Measurements from ENCODE around the gene PSTPIP1.

Gene PSTPIP1

DNA sequence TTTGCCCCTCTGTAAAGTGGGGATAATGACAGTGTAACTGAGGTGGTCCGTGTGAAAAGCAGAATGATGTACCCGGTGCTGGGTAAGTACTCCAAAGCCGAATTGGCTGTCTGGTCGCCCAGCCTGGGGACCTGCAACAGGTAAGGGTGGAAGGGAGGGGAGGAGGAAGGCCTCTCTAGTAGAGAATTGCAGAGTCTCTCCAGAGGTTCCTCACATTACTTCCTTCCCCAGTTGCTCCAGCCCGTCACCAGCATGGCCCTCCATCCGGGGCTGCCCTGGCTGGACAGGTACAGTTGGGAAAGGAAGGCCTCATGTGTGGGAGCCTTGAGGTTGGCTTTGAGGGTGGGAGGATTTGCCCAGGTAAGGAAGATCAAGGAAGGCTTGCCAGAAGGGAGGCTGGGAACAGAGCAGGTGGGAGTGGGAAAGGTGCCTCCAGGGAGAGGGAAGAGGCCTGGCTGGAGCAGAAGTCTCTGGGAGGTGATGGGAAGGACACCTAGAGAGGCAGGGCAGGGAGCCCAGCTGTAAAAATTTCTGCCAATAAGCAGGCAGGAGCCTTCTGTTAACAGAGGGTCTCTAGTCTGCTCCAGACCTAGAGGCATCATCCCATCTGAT lies 1.7 kb upstream of the PSTPIP1 start:
- no peak for TF ChIP-seq CTCF (conservative IDR thresholded peaks at IDR 0.05; ENCODE audit: low read depth, low read length)
- H3K4me3 ChIP-seq (ENCODE audit: low read length): no peak overlapping the region
- DNase-seq (ENCODE audit: low read depth): no peak

DNA sequence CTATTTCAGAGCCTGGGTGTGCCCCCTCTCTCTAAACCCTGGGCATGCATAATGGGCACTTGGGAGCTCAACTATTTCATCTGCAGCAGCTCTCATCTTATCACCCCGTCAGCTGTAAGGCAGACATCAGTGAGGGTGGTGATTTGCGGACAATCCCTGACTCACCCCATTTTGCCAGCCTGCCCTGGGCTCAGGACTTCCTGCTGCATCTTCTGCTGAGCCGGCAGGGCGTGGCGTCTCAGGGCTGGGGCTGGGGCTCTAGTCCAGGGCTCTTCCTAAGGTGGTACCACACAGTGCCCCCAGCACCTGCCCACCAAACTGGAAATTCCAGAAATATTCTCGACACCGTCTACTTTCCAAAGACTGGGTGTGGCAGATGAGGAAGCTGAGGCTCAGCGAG lies 925 bp upstream of the PSTPIP1 start:
- no peak overlapping the region for H3K4me3 ChIP-seq (ENCODE audit: low read length)
- TF ChIP-seq CTCF (conservative IDR thresholded peaks at IDR 0.05; ENCODE audit: low read depth, low read length): no peak
- DNase-seq (ENCODE audit: low read depth): no peak

DNA sequence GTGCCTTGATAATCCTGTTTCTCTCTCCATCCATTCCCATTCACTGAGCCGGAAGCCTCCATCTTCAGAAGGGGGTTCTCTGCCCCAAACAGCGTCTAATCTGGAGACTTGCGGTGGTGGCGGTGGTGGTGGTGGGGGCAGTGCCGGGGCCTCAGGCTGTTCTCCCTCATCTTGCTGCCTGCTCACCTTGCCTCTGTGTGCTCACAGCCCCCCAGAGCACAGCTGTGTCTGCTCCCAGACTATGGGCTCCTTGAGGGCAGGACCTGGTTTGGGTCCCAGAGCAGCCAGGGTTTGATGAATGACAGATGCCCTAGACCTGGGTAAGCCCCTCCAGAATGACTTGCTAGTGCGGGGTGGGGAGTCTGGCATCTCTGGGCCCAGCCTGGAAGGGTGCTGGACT lies 430 bp upstream of the PSTPIP1 start:
- no peak for DNase-seq (ENCODE audit: low read depth)
- no peak for TF ChIP-seq CTCF (conservative IDR thresholded peaks at IDR 0.05; ENCODE audit: low read depth, low read length)
- no peak overlapping the region for H3K4me3 ChIP-seq (ENCODE audit: low read length)

DNA sequence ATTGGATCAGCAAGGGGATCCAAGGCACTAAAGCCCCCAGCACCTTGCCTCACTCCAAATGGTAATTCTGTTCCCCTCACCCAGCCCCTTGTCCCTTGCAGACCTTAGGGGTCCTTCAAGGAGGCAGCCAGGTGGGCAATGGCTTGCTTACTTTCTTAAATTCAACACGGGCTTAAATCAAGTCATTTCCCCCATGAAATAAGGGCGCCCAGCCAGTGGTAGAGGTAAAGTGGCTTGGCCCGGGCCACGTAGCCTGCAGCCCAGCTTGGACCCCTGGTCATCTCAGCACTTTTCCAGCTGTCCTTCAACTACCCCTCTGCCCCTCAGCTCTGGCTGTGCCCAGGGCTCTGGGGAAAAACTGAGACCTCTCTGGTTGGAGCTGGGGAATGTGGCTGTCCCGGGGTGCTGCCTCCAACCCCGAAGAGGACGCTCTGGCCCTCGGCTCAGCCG lies 1.2 kb downstream of the PSTPIP1 start:
- no peak for TF ChIP-seq CTCF (conservative IDR thresholded peaks at IDR 0.05; ENCODE audit: low read depth, low read length)
- no peak for DNase-seq (ENCODE audit: low read depth)
- no peak overlapping the region for H3K4me3 ChIP-seq (ENCODE audit: low read length)

GRCh38 chr15:76996526-76997401 lies 1.8 kb downstream of the PSTPIP1 start:
- DNase-seq (ENCODE audit: low read depth): no peak
- no peak overlapping the region for H3K4me3 ChIP-seq (ENCODE audit: low read length)

GRCh38 chr15:76998663-76999285 lies 3.8 kb downstream of the PSTPIP1 start:
- DNase-seq (ENCODE audit: low read depth): no peak

More at GRCh38 chr15:76996526-76997401, 1.8 kb downstream of the PSTPIP1 start:
- no peak for TF ChIP-seq CTCF (conservative IDR thresholded peaks at IDR 0.05; ENCODE audit: low read depth, low read length)

More at GRCh38 chr15:76998663-76999285, 3.8 kb downstream of the PSTPIP1 start:
- H3K4me3 ChIP-seq (ENCODE audit: low read length): no peak overlapping the region
- no peak for TF ChIP-seq CTCF (conservative IDR thresholded peaks at IDR 0.05; ENCODE audit: low read depth, low read length)
